A549 (cell line): ENCODE measurements around the gene F13B. TPM values are rescaled to one million over a fixed set of nuclear protein-coding genes. Genes with fewer than 3 reads are reported as not detected.
A peak's percentile ranks its signal among the peaks of the same experiment; 100 is the strongest.

Source experiments
- ATAC-seq, 2 experiments: fragments of 200-7000 bp in 1 of 2; fragments of >200 bp in 1 of 2; cut with Nextera tagmentation in 1 of 2; cut with Tn5 transposase in 1 of 2; 3 replicates each; pipeline versions ENCODE4 v1.8.0 to v1.9.1; 2018 to 2020; ENCODE audit warnings: mild to moderate bottlenecking in 1 of 2, moderate library complexity in 1 of 2
- CTCF ChIA-PET: fragments of 300-600 bp; sonication (Branson Sonifier 250); formaldehyde crosslinking; extraction: SDS; loops from one replicate; lab custom pipeline; 2021; ENCODE audit warnings: antibody characterized with exemption, inconsistent platforms; lab: Yijun Ruan, JAX
- POLR2A ChIA-PET: fragments of 350-600 bp; formaldehyde crosslinking; extraction: SDS; loops from one replicate; lab custom pipeline; 2021; ENCODE audit warnings: antibody characterized with exemption, inconsistent platforms; lab: Yijun Ruan, JAX
- DNase-seq, 2 experiments: peaks; one replicate each; pipeline versions ENCODE4 v3.0.0 to v3.0.0-alpha.2; 2011 to 2016; ENCODE audit warnings: low read depth in 1 of 2, low spot score in 1 of 2
- FAIRE-seq: peaks from 2 replicates; lab custom pipeline; 2011; peaks lifted over from hg19 to GRCh38; lab: Jason Lieb, UNC
- H3K27ac ChIP-seq, 2 experiments: fragments of >200 bp; sonication (Bioruptor Twin); formaldehyde crosslinking; 3 replicates each; pipeline ENCODE4 v1.5.1; 2016 to 2017
- H3K4me1 ChIP-seq: fragments of >200 bp; sonication (Bioruptor Twin); formaldehyde crosslinking; 3 replicates; pipeline ENCODE4 v1.6.1; 2016
- H3K4me2 ChIP-seq: fragments of >200 bp; sonication (Bioruptor Twin); formaldehyde crosslinking; 3 replicates; pipeline ENCODE4 v1.6.1; 2016
- H3K4me3 ChIP-seq: fragments of >200 bp; sonication (Bioruptor Twin); formaldehyde crosslinking; 3 replicates; pipeline ENCODE4 v1.5.1; 2016
- H3K9me3 ChIP-seq: fragments of >200 bp; sonication (Bioruptor Twin); formaldehyde crosslinking; 3 replicates; pipeline ENCODE4 v1.6.1; 2016
- BHLHE40 ChIP-seq: IDR thresholded peaks from 2 replicates; pipeline ENCODE4 v1.6.1; 2012; ENCODE audit warnings: low read depth, low read length, inconsistent platforms
- CBX2 ChIP-seq: fragments of 200-600 bp; sonication (generic); IDR thresholded peaks from 2 replicates; pipeline ENCODE4 v1.6.1; 2016; ENCODE audit warnings: low read depth, mild to moderate bottlenecking, borderline replicate concordance
- CBX8 ChIP-seq: fragments of 200-600 bp; sonication (generic); IDR thresholded peaks from 2 replicates; pipeline ENCODE4 v1.6.1; 2016
- CTCF ChIP-seq: fragments of >200 bp; sonication (Bioruptor Twin); formaldehyde crosslinking; IDR thresholded peaks from 3 replicates; pipeline ENCODE4 v1.5.1; 2016
- E2F6 ChIP-seq: IDR thresholded peaks from 2 replicates; pipeline ENCODE4 v1.6.1; 2012; ENCODE audit warnings: low read depth, borderline replicate concordance
- ESRRA ChIP-seq: fragments of 150-350 bp; IDR thresholded peaks from 2 replicates; pipeline ENCODE4 v1.6.1; 2014; ENCODE audit warnings: mild to moderate bottlenecking, low read length, borderline replicate concordance
- FOSB ChIP-seq: fragments of 250-450 bp; sonication (Bioruptor Pico); IDR thresholded peaks from 2 replicates; pipeline ENCODE4 v1.5.0; 2020; ENCODE audit warnings: mild to moderate bottlenecking, moderate library complexity
- HMGXB4 ChIP-seq: fragments of 250-450 bp; sonication (Bioruptor Pico); IDR thresholded peaks from 2 replicates; pipeline ENCODE4 v1.5.0; 2021; ENCODE audit warnings: mild to moderate bottlenecking, moderate library complexity, borderline replicate concordance
- HOXB13 ChIP-seq: fragments of 250-450 bp; sonication (Bioruptor Pico); IDR thresholded peaks from 2 replicates; pipeline ENCODE4 v1.5.0; 2020; ENCODE audit warnings: low read depth, mild to moderate bottlenecking, moderate library complexity
- MAFK ChIP-seq: fragments of 450-650 bp; IDR thresholded peaks from 2 replicates; pipeline ENCODE4 v1.6.1; 2014; ENCODE audit not compliant: partially characterized antibody
- NR3C1 ChIP-seq: fragments of >200 bp; sonication (Bioruptor Twin); formaldehyde crosslinking; IDR thresholded peaks from 3 replicates; pipeline ENCODE4 v1.6.1; 2017
- PHF8 ChIP-seq: fragments of 200-600 bp; sonication (generic); IDR thresholded peaks from 2 replicates; pipeline ENCODE4 v1.6.1; 2016; ENCODE audit warnings: low read depth, mild to moderate bottlenecking, antibody characterized with exemption, moderate library complexity, borderline replicate concordance
- POLR2AphosphoS2 ChIP-seq: conservative IDR thresholded peaks from 2 replicates; pipeline ENCODE4 v1.6.1; 2012; ENCODE audit warnings: low read length, improper control_type of control experiment, inconsistent platforms
- RAD21 ChIP-seq, 2 experiments: fragments of >200 bp in 1 of 2; sonication (Bioruptor Twin) in 1 of 2; formaldehyde crosslinking in 1 of 2; IDR thresholded peaks in 1 of 2; conservative IDR thresholded peaks in 1 of 2; 2 replicates in 1 of 2; 3 replicates in 1 of 2; pipeline ENCODE4 v1.6.1; 2012 to 2018; ENCODE audit warnings: inconsistent platforms in 1 of 2
- SMC3 ChIP-seq: fragments of >200 bp; sonication (Bioruptor Twin); formaldehyde crosslinking; IDR thresholded peaks from 3 replicates; pipeline ENCODE4 v1.6.1; 2018; ENCODE audit warnings: inconsistent platforms
- TFCP2L1 ChIP-seq: fragments of 250-450 bp; sonication (Bioruptor Pico); IDR thresholded peaks from 2 replicates; pipeline ENCODE4 v1.5.0; 2021; ENCODE audit warnings: mild to moderate bottlenecking
- TP53 ChIP-seq: fragments of 250-450 bp; sonication (Bioruptor Pico); IDR thresholded peaks from 2 replicates; pipeline ENCODE4 v1.5.0; 2021; ENCODE audit warnings: mild to moderate bottlenecking, moderate library complexity
- USF2 ChIP-seq: fragments of 450-650 bp; IDR thresholded peaks from 2 replicates; pipeline ENCODE4 v1.6.1; 2014; ENCODE audit warnings: antibody characterized with exemption
- ZSCAN20 ChIP-seq: fragments of 250-450 bp; sonication (Bioruptor Pico); IDR thresholded peaks from 2 replicates; pipeline ENCODE4 v1.8.0; 2022; ENCODE audit warnings: mild to moderate bottlenecking, moderate library complexity
- WGBS: methylation state at CpG from one replicate; pipeline ENCODE4 v1.1.6; 2017; ENCODE audit errors: missing lambda C conversion rate; 5-methylcytosine and 5-hydroxymethylcytosine counted together
- polyA minus RNA-seq: library from RNA; depleted of rRNA, polyadenylated mRNA; stranded (reverse); fragments of >200 nt; gene quantifications from 2 replicates; pipeline ENCODE4 v1.2.3, GENCODE V29; 2011; rRNA and poly(A)+ RNA removed
- polyA plus RNA-seq, 4 experiments: library from polyadenylated mRNA; depleted of rRNA in 3 of 4; stranded (reverse); fragments of >200 nt; fragmentation: RNase III in 1 of 4; extraction: RNeasy Plus Mini Kit Qiagen cat#74134 plus additional on column Dnase treatment in 1 of 4; gene quantifications; 2 replicates in 3 of 4; 3 replicates in 1 of 4; pipeline ENCODE4 v1.2.3, GENCODE V29; 2011 to 2017

The F13B gene
- polyA plus RNA-seq (2011; rRNA removed) (0.52 and 0.75 TPM in 2 replicates), polyA plus RNA-seq (2017; fragmentation: RNase III; extraction: RNeasy Plus Mini Kit Qiagen cat#74134 plus additional on column Dnase treatment) (0.19 to 0.33 TPM (median 0.21 TPM) in 3 replicates), polyA minus RNA-seq (0.17 and 0.19 TPM in 2 replicates)
- 0.04 TPM in 2 replicates for polyA plus RNA-seq (2012; cell fraction: cytosol; rRNA removed)
- 0.02 TPM in 1 of 2 replicates, not detected in the other for polyA plus RNA-seq (2012; cell fraction: nucleus; rRNA removed)

- ATAC-seq (no peak), FAIRE-seq (no peak)
- peaks cover 15% of the 10 kb centered on the region; the same call in 2 of the 3 replicates for H3K4me1 ChIP-seq
Measured at GRCh38 chr1:197066719-197067456, at the start of gene F13B. TSS of gene F13B (minus strand) at chr1:197067260. CDS start at chr1:197067223, 37 bp downstream.

GRCh38 chr1:197116156-197116555, 49.1 kb upstream of the F13B start:
- Histone ChIP-seq H3K4me3 (no peak overlapping the region), H3K9me3 (no peaks in the 10 kb centered on the region), H3K4me1 (no peaks in the 10 kb centered on the region), H3K4me2 (no peak overlapping the region), H3K27ac (no peak overlapping the region)
- ChIA-PET POLR2A (no interaction called here), CTCF (no interaction called here)
- ATAC-seq (no peak), FAIRE-seq (no peak), DNase-seq (no peak)
- TF ChIP-seq CTCF (no peak), TFCP2L1 (no peak), E2F6 (no peak), CBX8 (no peak), FOSB (CRISPR knock-in tag) (no peak), USF2 (no peak), ESRRA (no peak), NR3C1 (no peak), CBX2 (no peak), POLR2AphosphoS2 (no peak), TP53 (CRISPR knock-in tag) (no peak), ZSCAN20 (no peak), HOXB13 (no peak), HMGXB4 (no peak), BHLHE40 (no peak), MAFK (no peak)
- WGBS, result 89% methylated on average over 2 of the region's 2 CpGs

More at GRCh38 chr1:197066719-197067456, at the start of gene F13B:
- Histone ChIP-seq H3K27ac (peak within 1 kb of the TSS in 1 of 2 experiments; percentile 31; a peak in 1 of 6 replicates), H3K4me3 (no peak within 1 kb of the TSS), H3K4me2 (peak within 1 kb of the TSS; percentile 49)
- ChIA-PET CTCF (no interaction called here), POLR2A (no interaction called here)
- DNase-seq, result peak in 1 of 2 experiments; percentile 19
- WGBS, result 49% methylated on average over 3 of the region's 3 CpGs
- TF ChIP-seq PHF8 (no peak), CBX2 (no peak), RAD21 (conservative IDR thresholded peaks at IDR 0.05 in 1 of 2, IDR thresholded peaks at IDR 0.05 in 1 of 2) (peak; percentile 43 to 48), CTCF (peak; percentile 23; the same call in 2 of the 3 replicates), SMC3 (0 out of 3 replicates have a peak, but pooled peaks have one; percentile 11)
- TF ChIP-seq, all 56 proteins: peak for 3
- H3K9me3 ChIP-seq, result no peaks in the 10 kb centered on the region; the same call in 2 of the 3 replicates
